GM18868 (cell line): ENCODE data around the gene SDC4.
"Not testable (repeated sequence)": the region's sequence is repeated elsewhere in the genome, so short reads cannot be mapped to it uniquely, and the experiment has no call there.

Experiments
- ATAC-seq: cut with Tn5 transposase; IDR thresholded peaks from one replicate; pipeline ENCODE4 v1.9.1; 2021; ENCODE audit warnings: mild to moderate bottlenecking, moderate library complexity; ENCODE audit not compliant: unreplicated experiment

The SDC4 gene

GRCh38 chr20:45365444-45365970 is 17.3 kb upstream of the SDC4 start:
- ATAC-seq, result no peak

GRCh38 chr20:45363611-45364492 is 15.6 kb upstream of the SDC4 start:
- ATAC-seq, result no peak

GRCh38 chr20:45362804-45363610 is 14.8 kb upstream of the SDC4 start, which contains the start of gene SYS1:
TSS of gene SYS1 (plus strand) at chr20:45363156. CDS start at chr20:45363532, 376 bp downstream.
- peak; percentile 77 for ATAC-seq

DNA sequence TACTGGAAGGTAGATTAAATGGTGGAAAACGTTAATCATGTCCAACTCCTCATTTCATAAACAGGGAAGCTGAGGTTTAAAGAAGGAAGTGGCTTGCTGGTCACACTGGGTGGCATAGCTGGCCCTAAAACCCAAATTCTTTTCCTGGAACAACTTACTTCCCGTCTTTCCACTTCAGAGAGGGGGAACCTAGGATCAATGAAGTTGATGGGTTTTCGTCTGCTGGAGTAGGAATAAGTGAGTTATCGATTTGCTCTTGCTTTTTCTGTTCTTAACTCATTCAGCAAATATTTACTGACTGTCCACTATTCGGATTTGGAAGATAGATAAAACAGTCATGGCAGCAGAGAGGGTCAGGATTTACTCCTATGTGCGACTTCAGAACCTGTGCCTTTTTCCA is 13.6 kb upstream of the SDC4 start:
- no peak for ATAC-seq

DNA sequence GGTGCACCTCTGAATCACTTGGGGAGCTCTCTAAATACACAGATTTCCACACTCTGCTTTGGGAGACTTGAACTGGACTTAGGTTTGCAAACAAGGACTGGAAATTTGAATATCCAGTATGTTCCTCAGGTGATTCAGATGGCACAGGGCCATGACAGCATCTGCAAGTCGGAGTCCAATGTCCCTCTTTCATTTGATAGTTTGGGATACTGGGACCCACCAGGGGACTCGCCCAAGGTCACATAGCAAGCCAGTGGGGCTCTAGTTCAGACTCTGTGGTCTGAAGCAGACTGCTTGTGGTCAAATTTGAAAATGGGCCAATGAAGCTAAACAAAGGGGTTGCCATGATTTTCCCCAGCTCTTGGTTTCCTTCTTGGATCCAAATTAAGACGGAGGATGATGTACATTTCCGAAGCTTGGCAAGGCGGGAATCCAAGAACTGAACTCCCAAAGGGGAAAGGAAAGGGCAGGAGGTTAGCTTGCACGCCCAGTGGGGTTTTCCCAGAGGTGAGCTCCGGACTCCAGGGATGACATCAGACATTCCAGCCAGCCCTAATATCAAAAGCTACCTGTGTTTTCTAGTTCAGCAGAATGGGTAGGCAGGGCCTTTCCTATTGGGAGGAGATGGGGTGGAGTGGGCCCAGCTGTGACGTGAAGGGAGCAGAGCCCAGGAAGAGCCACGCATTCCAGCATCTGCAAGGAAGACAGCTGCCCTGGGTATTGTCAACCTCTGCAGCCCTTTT is 11.4 kb upstream of the SDC4 start:
- ATAC-seq, result no peak

- ATAC-seq, result no peak
These were observed 10.8 kb upstream of the SDC4 start for GRCh38 chr20:45359069-45359405.

DNA sequence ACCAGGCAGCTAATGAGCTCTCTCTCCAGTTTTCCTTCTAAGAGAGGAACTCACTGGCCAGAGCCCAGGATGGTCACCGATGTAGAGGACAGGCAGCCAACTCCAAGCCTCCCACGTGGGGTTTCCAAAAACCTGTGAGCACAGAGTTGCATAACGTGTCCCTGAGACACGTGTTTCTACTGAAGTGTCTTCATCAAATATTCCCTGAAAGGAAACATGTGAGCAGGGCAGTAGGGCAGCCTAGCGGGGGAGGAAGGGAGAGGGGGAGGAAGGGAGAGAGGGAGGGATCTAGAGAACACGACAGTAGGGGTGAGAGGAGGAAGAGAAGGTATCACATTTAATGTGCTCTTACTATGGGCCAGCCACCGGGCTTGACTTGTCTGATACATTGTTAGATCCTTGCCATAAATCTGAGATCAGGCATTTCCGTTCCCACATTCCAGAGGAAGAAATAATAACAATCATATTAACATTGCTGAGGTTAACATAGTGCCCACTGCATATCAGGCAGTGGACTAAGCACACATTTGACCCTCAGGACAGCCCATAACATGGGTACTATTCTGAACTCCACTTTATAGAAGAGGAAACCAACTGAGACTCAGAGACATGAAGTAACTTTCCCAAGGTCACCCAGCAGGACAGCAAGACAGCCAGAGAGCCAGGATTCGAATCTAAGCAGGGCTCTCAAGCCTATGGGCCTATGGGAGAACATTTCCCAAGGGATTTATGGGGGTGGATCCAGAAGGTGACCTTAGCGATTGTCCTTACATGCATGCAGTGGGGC is 10.3 kb upstream of the SDC4 start:
- ATAC-seq, result no peak

DNA sequence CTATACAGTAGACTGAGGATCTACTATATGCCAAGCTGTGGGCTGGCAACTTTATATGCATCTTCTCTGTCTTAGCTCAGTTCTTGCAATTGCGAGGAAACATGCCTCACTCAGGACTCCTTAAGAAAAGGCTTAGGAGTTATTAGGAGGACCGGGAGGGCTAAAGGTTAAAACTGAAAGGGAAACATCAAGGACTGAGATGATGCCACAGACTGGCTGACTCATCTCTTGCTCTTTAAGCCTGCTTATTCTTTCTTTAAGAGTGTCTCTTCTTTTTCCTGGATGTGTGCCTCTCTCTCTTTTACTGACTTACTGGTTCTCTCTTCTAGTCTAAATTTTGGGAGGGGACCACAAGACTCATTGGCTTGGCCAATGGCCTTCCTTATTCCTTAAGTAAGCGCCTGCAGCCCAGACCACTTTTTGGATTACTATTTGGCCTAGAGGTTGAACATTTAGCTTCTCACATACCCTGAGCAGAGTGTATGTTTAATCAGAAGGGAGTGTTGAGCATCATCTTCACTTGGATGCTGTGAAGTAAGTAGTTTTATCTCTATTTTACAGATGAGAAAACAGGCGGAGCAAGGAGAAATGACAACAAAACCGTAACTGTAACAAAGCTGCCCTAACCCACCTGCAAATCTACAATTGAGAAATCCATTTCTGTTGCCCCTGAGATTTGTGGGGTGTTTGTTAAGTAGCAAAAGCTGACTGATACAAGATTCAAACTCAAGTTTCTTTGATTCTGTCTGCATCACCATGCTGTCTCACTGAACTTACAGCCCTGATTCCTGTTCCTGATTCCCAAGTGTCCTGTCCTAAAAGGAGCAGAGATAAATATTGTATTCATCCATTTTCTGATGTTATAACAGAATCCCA is 7.2 kb upstream of the SDC4 start:
- ATAC-seq, result no peak

DNA sequence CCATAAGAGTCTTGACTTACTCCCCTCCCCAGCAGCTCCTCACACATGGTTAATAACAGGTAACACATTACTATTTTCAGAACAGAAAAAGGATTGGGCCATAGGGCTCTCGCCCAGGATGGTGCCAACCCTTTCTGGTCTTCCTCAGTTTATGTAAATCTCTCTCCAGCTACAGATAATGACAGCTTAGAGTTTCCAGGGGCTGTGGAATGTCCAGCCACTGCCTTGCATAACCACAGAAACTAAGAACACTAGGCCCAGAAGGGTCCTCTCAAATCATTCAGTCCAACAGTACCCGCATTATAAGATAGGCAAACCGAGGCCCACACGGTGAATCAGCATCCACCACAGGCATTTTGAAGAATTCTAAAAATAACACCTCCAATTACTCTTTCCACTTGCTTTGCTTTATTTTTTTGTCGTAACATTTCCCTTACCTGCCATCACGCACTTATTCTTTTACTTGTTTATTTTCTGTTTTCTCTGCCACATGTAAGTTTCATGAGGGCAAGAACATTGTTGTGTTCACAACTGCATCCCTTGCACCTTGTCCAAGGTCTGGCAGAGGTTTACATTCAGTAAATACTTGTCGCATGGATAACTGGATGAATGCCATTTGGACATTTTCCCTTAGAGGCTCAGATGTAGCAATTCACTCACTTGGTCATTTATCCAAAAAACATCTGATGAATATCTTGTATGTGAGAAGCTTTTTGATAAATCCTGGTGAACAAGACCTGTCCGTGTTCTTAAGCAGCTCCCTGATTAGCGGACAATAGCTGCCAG is 6.4 kb upstream of the SDC4 start:
- no peak for ATAC-seq

GRCh38 chr20:45353746-45354145 is 5.5 kb upstream of the SDC4 start:
- no peak for ATAC-seq

DNA sequence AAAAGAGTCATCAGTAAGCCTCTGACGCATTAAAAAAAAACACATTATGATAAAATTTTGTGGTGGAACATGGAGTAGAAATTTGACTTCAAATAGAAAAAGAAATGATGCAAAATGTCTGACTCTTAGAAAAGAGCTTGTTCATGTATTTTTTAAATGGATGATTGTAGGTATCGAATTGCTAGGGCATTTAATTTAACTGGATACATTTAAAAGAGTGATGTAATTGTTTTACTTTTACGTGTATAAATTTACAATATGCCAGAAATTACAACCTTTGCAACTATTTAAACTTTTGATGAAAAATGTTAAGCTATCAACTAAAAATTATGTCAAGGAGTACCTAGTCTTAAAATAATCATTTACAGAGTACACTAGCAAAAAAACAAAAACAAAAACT is 4.5 kb upstream of the SDC4 start:
- no peak for ATAC-seq

- not testable (repeated sequence) for ATAC-seq
These were observed 2.6 kb upstream of the SDC4 start for GRCh38 chr20:45350795-45351194.

GRCh38 chr20:45350217-45350616 is 2.0 kb upstream of the SDC4 start:
- ATAC-seq, result no peak

- no peak for ATAC-seq
These were observed 808 bp downstream of the SDC4 start for GRCh38 chr20:45347297-45347935.

DNA sequence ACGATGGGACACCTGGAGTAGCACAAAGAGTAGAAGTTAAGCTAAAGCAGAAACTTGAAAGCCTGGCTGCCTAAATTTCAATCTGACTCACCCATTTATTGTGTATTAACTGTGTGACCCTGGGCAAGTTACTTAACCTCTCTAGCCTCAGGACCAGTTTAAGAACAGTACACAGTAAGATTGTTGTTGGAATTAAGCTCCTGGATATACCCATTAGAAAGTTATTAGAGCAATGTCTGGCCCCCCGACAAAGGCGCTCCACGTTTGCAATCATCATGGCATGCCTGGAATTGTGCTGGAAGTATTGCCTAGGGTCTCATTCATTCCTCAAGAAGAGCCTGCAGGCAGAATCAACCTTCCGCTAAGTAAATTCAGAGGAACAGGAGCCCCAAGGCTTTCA is 1.4 kb downstream of the SDC4 start:
- ATAC-seq, result no peak

- no peak for ATAC-seq
These were observed 1.9 kb downstream of the SDC4 start for GRCh38 chr20:45346291-45346718.

DNA sequence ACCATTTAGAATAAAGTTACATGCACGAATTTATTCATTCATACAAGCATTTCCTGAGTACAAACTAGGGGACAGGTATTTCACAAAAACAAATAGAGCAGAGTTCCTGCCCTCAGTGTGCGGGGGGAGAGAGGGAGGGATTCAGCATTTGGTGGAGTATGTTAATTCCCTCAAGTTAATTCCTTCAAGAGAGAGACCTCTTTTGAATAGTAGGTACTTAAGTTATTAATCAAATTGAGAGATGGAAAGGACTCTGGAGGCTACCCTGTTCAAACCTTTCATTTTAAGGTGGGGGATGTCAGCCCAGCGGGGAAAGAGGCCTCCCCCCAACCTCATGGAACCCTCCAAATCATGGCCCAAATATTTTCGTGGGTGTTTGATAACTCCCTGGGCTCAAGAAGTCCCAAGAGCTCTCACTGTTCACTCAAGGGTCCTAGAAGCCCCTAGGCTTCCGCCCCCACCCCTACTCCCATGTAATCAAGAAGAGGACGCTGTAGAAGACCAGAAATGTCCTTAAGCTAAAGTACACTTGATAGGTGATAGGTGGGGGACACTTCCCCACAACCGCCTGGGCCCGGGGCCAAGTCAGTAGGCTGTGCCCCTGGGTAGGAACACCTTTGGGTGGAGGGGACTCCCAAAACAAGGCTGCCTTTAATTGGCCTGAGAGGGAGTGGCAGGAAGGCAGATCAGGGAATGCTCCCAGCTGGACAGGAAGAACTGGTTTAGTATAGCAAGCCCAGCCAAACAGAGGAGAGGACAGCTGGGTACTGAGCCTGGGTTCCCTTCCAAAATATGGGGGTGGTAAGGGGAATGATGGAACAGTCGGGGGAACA is 2.9 kb downstream of the SDC4 start:
- no peak for ATAC-seq
